GM10248 (cell line): ENCODE results near the gene A1CF.
"Not testable (repeated sequence)": the region's sequence is repeated elsewhere in the genome, so short reads cannot be mapped to it uniquely, and the experiment has no call there.

Experiments used
- CTCF ChIA-PET: fragments of 300-600 bp; sonication (Branson Sonifier 250); formaldehyde crosslinking; extraction: SDS; loops from one replicate; lab custom pipeline; 2021; ENCODE audit warnings: antibody characterized with exemption; lab: Yijun Ruan, JAX
- POLR2A ChIA-PET: fragments of 350-650 bp; sonication (Branson Sonifier 250); formaldehyde crosslinking; extraction: SDS; loops from one replicate; lab custom pipeline; 2020; ENCODE audit warnings: antibody characterized with exemption; lab: Yijun Ruan, JAX
- DNase-seq: peaks from one replicate; pipeline ENCODE4 v3.0.0; 2012; ENCODE audit errors: extremely low spot score
- CTCF ChIP-seq: IDR thresholded peaks from 2 replicates; pipeline ENCODE4 v1.5.1; 2012; ENCODE audit warnings: mild to moderate bottlenecking, low read depth; ENCODE audit errors: extremely low read depth, missing control alignments, control extremely low read depth

A1CF gene

GRCh38 chr10:50919010-50919409 lies 33.6 kb upstream of the A1CF start:
- ChIA-PET POLR2A (no interaction called here), CTCF (no interaction called here)
- no peak for TF ChIP-seq CTCF
- no peak for DNase-seq

- CTCF ChIA-PET = interaction anchor here (0.9 kb wide), 1 partner anchor 19 kb away, joined by 3 read pairs; no protein-coding TSS in a partner anchor
Measured at GRCh38 chr10:50918529-50918928, 33.1 kb upstream of the A1CF start.

DNA sequence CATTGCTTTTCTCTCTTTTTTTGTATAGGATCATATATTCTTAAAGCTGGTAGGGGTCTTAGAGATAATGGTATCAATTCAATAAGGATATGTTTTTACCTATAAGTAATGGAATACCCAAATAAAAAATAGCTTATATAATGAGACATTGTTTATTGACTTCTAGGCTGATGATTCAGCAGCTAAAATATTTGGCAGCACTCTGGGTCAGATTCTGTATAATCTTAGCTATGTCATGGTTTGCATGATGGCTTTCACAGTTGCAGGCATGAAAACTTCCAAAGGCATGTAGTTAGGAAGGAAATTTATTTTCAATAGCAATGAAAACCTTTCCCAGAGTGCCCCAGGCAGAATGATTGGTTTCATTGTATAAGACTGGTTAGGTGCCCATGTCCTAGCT lies 32.1 kb upstream of the A1CF start:
- ChIA-PET CTCF (interaction anchor here (0.9 to 1.9 kb wide), 3 partner anchors 9 to 18 kb away, joined by 3 to 4 read pairs (median 3); no protein-coding TSS in a partner anchor), POLR2A (no interaction called here)
- DNase-seq = no peak
- no peak for TF ChIP-seq CTCF

More at GRCh38 chr10:50918529-50918928, 33.1 kb upstream of the A1CF start:
- POLR2A ChIA-PET = no interaction called here
- no peak for TF ChIP-seq CTCF
- no peak for DNase-seq

DNA sequence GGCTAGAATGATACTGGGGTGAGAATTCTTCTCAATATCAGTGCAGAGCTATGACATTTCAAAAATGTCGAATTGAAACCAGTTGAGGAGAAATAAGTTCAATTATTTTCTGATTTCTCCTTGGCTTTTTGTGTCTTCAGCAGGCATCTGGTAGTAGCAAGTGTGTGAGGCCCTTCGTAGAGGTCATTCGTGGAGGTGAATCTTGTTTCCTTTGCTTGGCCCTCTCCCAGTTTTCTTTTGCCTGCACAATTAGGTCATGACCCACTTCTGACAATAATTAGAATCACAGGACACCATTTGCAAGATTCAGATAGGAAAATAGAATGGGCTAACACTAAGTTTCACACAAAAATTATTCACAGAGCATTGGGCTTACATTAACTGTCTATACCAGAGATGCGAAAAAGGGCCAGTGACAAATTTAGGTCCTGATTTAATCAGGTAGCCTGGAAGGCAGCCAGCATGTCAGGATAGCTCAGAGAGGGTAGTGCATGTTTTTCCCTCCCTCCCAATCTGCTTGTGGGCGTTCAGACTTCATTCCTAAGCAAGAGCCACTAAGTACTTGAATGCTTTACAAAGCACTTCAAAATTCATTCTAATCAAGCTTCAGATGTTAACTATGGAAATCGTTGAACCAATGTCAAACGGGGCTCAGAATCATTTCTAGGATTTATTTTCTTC lies 24.0 kb upstream of the A1CF start:
- ChIA-PET CTCF (no interaction called here), POLR2A (no interaction called here)

GRCh38 chr10:50908366-50908765 lies 22.9 kb upstream of the A1CF start:
- no peak for TF ChIP-seq CTCF
- POLR2A ChIA-PET = no interaction called here
- CTCF ChIA-PET = interaction anchor here (1.3 kb wide), 1 partner anchor 17 kb away, joined by 3 read pairs; no protein-coding TSS in a partner anchor
- no peak for DNase-seq

More for the DNA sequence above, 24.0 kb upstream of the A1CF start:
- no peak for TF ChIP-seq CTCF
- DNase-seq = no peak

DNA sequence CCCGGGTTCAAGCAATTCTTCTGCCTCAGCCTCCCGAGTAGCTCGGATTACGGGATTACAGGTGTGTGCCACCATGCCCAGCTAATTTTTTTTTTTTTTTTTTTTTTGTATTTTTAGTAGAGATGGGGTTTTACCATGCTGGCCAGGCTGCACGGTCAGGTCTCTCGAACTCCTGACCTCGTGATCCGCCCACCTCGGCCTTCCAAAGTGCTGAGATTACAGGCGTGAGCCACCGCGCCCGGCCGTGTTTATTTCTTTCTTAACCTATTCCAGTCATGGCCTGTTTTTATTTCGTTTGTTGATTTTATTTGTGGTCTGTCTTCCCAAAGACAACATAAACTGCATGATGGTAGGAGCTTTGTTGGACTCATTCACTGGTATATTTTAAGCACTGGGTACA lies 20.4 kb upstream of the A1CF start:
- CTCF ChIA-PET, DNase-seq, POLR2A ChIA-PET: not testable (repeated sequence)

GRCh38 chr10:50896721-50897120 lies 11.3 kb upstream of the A1CF start:
- no peak for DNase-seq
- ChIA-PET POLR2A (no interaction called here), CTCF (no interaction called here)
- no peak for TF ChIP-seq CTCF
